NB4 (cell line): ENCODE data around the gene ANAPC5.

Source experiments
- POLR2A ChIP-seq: IDR thresholded peaks from 2 replicates; pipeline ENCODE4 v1.6.1; 2011; ENCODE audit warnings: mild to moderate bottlenecking; ENCODE audit not compliant: insufficient read length; ENCODE audit errors: extremely low read depth
- TF ChIP-seq, protein P1 (sequence below): IDR thresholded peaks from one replicate; pipeline ENCODE4 v1.5.1; 2012; ENCODE audit warnings: low read depth, low read length
- TF ChIP-seq, protein P2 (sequence below): IDR thresholded peaks from 2 replicates; pipeline ENCODE4 v1.6.1; 2011; ENCODE audit warnings: low read depth, low read length

DNA sequence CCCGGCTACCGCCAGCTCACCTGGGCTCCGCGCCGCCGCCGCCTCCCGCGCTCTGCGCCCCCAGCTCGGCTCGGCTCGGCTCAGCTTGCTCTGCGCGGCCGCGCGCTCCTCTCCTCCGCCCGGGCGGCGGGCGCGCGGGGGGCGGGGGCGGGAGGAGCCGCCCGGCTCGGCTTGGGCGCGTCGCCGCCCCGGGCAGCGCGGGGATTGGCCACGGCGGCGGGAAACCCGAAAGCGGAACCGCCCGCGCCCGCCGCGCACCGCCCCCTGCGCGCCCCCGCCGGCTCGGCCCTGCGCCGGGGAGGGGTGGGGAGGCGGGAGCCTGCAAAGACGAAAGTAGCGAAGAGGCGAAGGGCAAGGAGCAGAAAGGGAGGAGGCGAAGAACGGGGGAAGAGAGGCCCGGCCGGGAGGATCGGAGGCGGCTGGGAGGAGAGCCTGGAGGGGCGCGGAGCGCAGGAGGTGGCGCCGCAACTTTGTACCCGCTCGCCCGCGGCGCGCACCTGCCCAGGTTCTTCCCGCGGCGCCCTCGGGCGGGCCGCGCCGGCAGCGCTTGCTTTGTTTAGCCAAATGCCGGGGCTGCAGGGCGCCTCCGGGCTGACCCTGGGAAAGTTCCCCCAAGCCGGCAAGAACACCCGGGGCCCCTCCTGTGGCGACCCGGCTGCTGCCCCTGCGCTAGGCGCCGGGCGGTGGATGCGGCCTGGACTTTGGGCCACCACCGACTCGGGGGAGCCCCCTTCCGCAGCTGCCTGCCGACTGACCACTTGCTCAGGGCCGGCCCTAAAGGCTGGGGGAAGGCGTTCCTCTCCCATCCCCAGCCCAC lies 55.4 kb downstream of the ANAPC5 start, which contains the start of gene CAMKK2:
- TF ChIP-seq, protein P1, sequence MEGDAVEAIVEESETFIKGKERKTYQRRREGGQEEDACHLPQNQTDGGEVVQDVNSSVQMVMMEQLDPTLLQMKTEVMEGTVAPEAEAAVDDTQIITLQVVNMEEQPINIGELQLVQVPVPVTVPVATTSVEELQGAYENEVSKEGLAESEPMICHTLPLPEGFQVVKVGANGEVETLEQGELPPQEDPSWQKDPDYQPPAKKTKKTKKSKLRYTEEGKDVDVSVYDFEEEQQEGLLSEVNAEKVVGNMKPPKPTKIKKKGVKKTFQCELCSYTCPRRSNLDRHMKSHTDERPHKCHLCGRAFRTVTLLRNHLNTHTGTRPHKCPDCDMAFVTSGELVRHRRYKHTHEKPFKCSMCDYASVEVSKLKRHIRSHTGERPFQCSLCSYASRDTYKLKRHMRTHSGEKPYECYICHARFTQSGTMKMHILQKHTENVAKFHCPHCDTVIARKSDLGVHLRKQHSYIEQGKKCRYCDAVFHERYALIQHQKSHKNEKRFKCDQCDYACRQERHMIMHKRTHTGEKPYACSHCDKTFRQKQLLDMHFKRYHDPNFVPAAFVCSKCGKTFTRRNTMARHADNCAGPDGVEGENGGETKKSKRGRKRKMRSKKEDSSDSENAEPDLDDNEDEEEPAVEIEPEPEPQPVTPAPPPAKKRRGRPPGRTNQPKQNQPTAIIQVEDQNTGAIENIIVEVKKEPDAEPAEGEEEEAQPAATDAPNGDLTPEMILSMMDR: peak; percentile 22
- TF ChIP-seq, protein P2, sequence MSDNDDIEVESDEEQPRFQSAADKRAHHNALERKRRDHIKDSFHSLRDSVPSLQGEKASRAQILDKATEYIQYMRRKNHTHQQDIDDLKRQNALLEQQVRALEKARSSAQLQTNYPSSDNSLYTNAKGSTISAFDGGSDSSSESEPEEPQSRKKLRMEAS: 0 out of 2 replicates have a peak, but pooled peaks have one; percentile 4
- peak; percentile 67 for TF ChIP-seq POLR2A
